HEK293 (cell line): ENCODE results near the gene KCNK7.

Experiments
- HOXD13 ChIP-seq: sonication (generic); formaldehyde crosslinking; IDR thresholded peaks from 2 replicates; pipeline ENCODE4 v1.8.0; 2022; ENCODE audit warnings: missing genetic modification reagents, borderline replicate concordance
- MEIS1 ChIP-seq: sonication (generic); formaldehyde crosslinking; IDR thresholded peaks from 2 replicates; pipeline ENCODE4 v1.8.1; 2022; ENCODE audit warnings: missing genetic modification reagents, mild to moderate bottlenecking, borderline replicate concordance
- PBX3 ChIP-seq: sonication (generic); formaldehyde crosslinking; IDR thresholded peaks from 2 replicates; pipeline ENCODE4 v1.8.1; 2022; ENCODE audit warnings: mild to moderate bottlenecking, moderate library complexity, missing genetic modification reagents
- REST ChIP-seq: fragments of 450-650 bp; formaldehyde crosslinking; IDR thresholded peaks from 2 replicates; pipeline ENCODE4 v1.5.1; 2016; ENCODE audit warnings: missing biosample characterization, missing genetic modification characterization
- ZNF184 ChIP-seq: fragments of 450-650 bp; IDR thresholded peaks from 2 replicates; pipeline ENCODE4 v1.5.1; 2018; ENCODE audit warnings: missing biosample characterization, mild to moderate bottlenecking, missing genetic modification characterization
- ZNF274 ChIP-seq, 2 experiments: fragments of 200-500 bp in 1 of 2; fragments of 450-650 bp in 1 of 2; sonication (Bioruptor generic) in 1 of 2; formaldehyde crosslinking in 1 of 2; IDR thresholded peaks; 2 replicates each; pipeline versions ENCODE4 v1.5.1 to v1.6.1; 2014 to 2016; ENCODE audit warnings: borderline replicate concordance in 1 of 2, inconsistent platforms in 1 of 2, low read length in 1 of 2, missing biosample characterization in 1 of 2, missing genetic modification characterization in 1 of 2
- ZNF398 ChIP-seq: fragments of 450-650 bp; formaldehyde crosslinking; IDR thresholded peaks from 2 replicates; pipeline ENCODE4 v1.5.1; 2017; ENCODE audit warnings: missing biosample characterization, missing genetic modification characterization
- ZNF416 ChIP-seq: fragments of 450-650 bp; formaldehyde crosslinking; IDR thresholded peaks from 2 replicates; pipeline ENCODE4 v1.5.1; 2016; ENCODE audit warnings: missing biosample characterization, missing genetic modification characterization
- ZNF837 ChIP-seq: fragments of 450-650 bp; formaldehyde crosslinking; IDR thresholded peaks from 2 replicates; pipeline ENCODE4 v1.5.1; 2016; ENCODE audit warnings: missing biosample characterization, missing genetic modification characterization
- TF ChIP-seq, protein P1 (sequence below): fragments of 450-650 bp; formaldehyde crosslinking; IDR thresholded peaks from 2 replicates; pipeline ENCODE4 v1.5.1; 2016; ENCODE audit warnings: missing biosample characterization, missing genetic modification characterization

GRCh38 chr11:65575568-65576231 is 19.9 kb downstream of the KCNK7 start, which contains the start of gene EHBP1L1:
- TF ChIP-seq, protein P1, sequence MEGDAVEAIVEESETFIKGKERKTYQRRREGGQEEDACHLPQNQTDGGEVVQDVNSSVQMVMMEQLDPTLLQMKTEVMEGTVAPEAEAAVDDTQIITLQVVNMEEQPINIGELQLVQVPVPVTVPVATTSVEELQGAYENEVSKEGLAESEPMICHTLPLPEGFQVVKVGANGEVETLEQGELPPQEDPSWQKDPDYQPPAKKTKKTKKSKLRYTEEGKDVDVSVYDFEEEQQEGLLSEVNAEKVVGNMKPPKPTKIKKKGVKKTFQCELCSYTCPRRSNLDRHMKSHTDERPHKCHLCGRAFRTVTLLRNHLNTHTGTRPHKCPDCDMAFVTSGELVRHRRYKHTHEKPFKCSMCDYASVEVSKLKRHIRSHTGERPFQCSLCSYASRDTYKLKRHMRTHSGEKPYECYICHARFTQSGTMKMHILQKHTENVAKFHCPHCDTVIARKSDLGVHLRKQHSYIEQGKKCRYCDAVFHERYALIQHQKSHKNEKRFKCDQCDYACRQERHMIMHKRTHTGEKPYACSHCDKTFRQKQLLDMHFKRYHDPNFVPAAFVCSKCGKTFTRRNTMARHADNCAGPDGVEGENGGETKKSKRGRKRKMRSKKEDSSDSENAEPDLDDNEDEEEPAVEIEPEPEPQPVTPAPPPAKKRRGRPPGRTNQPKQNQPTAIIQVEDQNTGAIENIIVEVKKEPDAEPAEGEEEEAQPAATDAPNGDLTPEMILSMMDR = no peak
- TF ChIP-seq ZNF416 (tag by site-specific recombination) = no peak
- TF ChIP-seq PBX3 (CRISPR knock-in tag) = 0 out of 2 replicates have a peak, but pooled peaks have one; percentile 31
- TF ChIP-seq REST (tag by site-specific recombination) = no peak
- TF ChIP-seq MEIS1 = no peak
- TF ChIP-seq ZNF398 (tag by site-specific recombination) = no peak
- no peak for TF ChIP-seq ZNF184
- TF ChIP-seq ZNF274 (IDR thresholded peaks at IDR 0.05; ENCODE audit: low read length) = no peak
- no peak for TF ChIP-seq ZNF274 (tag by site-specific recombination; IDR thresholded peaks at IDR 0.05; ENCODE audit: borderline replicate concordance)
- no peak for TF ChIP-seq HOXD13 (CRISPR knock-in tag)
- no peak for TF ChIP-seq ZNF837 (tag by site-specific recombination)
